HepG2 (cell line): Measurements from ENCODE around the gene NBEA.

ENCODE experiments used
- CTCF ChIP-seq: sonication (generic); formaldehyde crosslinking; IDR thresholded peaks from 2 replicates; pipeline ENCODE4 v1.5.0; 2020; ENCODE audit warnings: mild to moderate bottlenecking, missing genetic modification reagents, moderate library complexity
- MAX ChIP-seq: IDR thresholded peaks from 2 replicates; pipeline ENCODE4 v1.6.1; 2012; ENCODE audit warnings: inconsistent platforms
- PATZ1 ChIP-seq: sonication (generic); formaldehyde crosslinking; IDR thresholded peaks from 2 replicates; pipeline ENCODE4 v1.4.0; 2020; ENCODE audit warnings: missing genetic modification reagents
- POLR2A ChIP-seq, 2 experiments: IDR thresholded peaks; 2 replicates each; pipeline ENCODE4 v1.6.1; 2011; ENCODE audit warnings: low read depth in 2 of 2, low read length in 2 of 2, mild to moderate bottlenecking in 1 of 2, moderate library complexity in 1 of 2; ENCODE audit not compliant: insufficient read depth in 1 of 2
- REST ChIP-seq, 2 experiments: IDR thresholded peaks; 2 replicates each; pipeline ENCODE4 v1.6.1; 2011 to 2012; ENCODE audit warnings: low read length in 2 of 2, borderline replicate concordance in 1 of 2, low read depth in 1 of 2, mild to moderate bottlenecking in 1 of 2, moderate library complexity in 1 of 2

- TF ChIP-seq REST (IDR thresholded peaks at IDR 0.05; ENCODE audit: borderline replicate concordance in 1 of 2, low read depth in 1 of 2, low read length in 2 of 2) (no peak), MAX (no peak), POLR2A (IDR thresholded peaks at IDR 0.05; ENCODE audit: insufficient read depth in 1 of 2, low read depth in 2 of 2, low read length in 2 of 2) (no peak), PATZ1 (CRISPR knock-in tag) (no peak), CTCF (CRISPR knock-in tag) (no peak)
Measured at GRCh38 chr13:35659796-35660195, 717.7 kb downstream of the NBEA start.
